ENCODE measurements around the gene PRR14.

PRR14 gene

GRCh38 chr16:30605158-30605557 lies 45.6 kb upstream of the PRR14 start (continued):
- no peak for TF ChIP-seq ZC3H10 (CRISPR knock-in tag; IDR thresholded peaks at IDR 0.05)
- TF ChIP-seq SNAI2 (CRISPR knock-in tag; IDR thresholded peaks at IDR 0.05) = no peak
- no peak for TF ChIP-seq PATZ1 (CRISPR knock-in tag; IDR thresholded peaks at IDR 0.05; ENCODE audit: borderline replicate concordance)
- TF ChIP-seq OSR1 (CRISPR knock-in tag; IDR thresholded peaks at IDR 0.05) = no peak

- TF ChIP-seq RARB (CRISPR knock-in tag; IDR thresholded peaks at IDR 0.05) (no peak), CREB5 (CRISPR knock-in tag; IDR thresholded peaks at IDR 0.05; ENCODE audit: low read depth) (no peak), ZC3H10 (CRISPR knock-in tag; IDR thresholded peaks at IDR 0.05) (no peak), ZNF8 (CRISPR knock-in tag; IDR thresholded peaks at IDR 0.05) (no peak), SNAI2 (CRISPR knock-in tag; IDR thresholded peaks at IDR 0.05) (no peak), PPARA (CRISPR knock-in tag; IDR thresholded peaks at IDR 0.05; ENCODE audit: borderline replicate concordance) (no peak)
- ATAC-seq = no peak
These were observed 44.8 kb upstream of the PRR14 start for GRCh38 chr16:30606004-30606403.

GRCh38 chr16:30609002-30609925 lies 41.5 kb upstream of the PRR14 start:
- peak; percentile 75 for ATAC-seq
- TF ChIP-seq SNAI2 (CRISPR knock-in tag; IDR thresholded peaks at IDR 0.05) = no peak
- TF ChIP-seq CREB5 (CRISPR knock-in tag; IDR thresholded peaks at IDR 0.05; ENCODE audit: low read depth) = no peak
- no peak for TF ChIP-seq PPARA (CRISPR knock-in tag; IDR thresholded peaks at IDR 0.05; ENCODE audit: borderline replicate concordance)
- TF ChIP-seq TCF4 (CRISPR knock-in tag; IDR thresholded peaks at IDR 0.05; ENCODE audit: borderline replicate concordance) = no peak
- TF ChIP-seq CSDC2 (CRISPR knock-in tag; IDR thresholded peaks at IDR 0.05) = no peak
- TF ChIP-seq PATZ1 (CRISPR knock-in tag; IDR thresholded peaks at IDR 0.05; ENCODE audit: borderline replicate concordance) = no peak
- no peak for TF ChIP-seq ZC3H10 (CRISPR knock-in tag; IDR thresholded peaks at IDR 0.05)
- no peak for TF ChIP-seq ZNF70 (CRISPR knock-in tag; IDR thresholded peaks at IDR 0.05)
- TF ChIP-seq ZNF565 (CRISPR knock-in tag; conservative IDR thresholded peaks at IDR 0.05; ENCODE audit: low read depth) = no peak
- no peak for TF ChIP-seq ZNF8 (CRISPR knock-in tag; IDR thresholded peaks at IDR 0.05)

GRCh38 chr16:30609926-30610839 lies 40.6 kb upstream of the PRR14 start, which contains the start of gene ZNF689:
TSS of gene ZNF689 (minus strand) at chr16:30610389. CDS start at chr16:30610041, 348 bp downstream.
- peak; percentile 94 for ATAC-seq
- TF ChIP-seq TOX (CRISPR knock-in tag; IDR thresholded peaks at IDR 0.05; ENCODE audit: borderline replicate concordance) (no peak), ZFP3 (CRISPR knock-in tag; IDR thresholded peaks at IDR 0.05) (peak; percentile 85)

GRCh38 chr16:30615358-30616091 lies 35.2 kb upstream of the PRR14 start:
- ATAC-seq = peak; percentile 77
- TF ChIP-seq POU6F1 (CRISPR knock-in tag; IDR thresholded peaks at IDR 0.05; ENCODE audit: borderline replicate concordance, low read depth) (no peak), PATZ1 (CRISPR knock-in tag; IDR thresholded peaks at IDR 0.05; ENCODE audit: borderline replicate concordance) (no peak), TOX (CRISPR knock-in tag; IDR thresholded peaks at IDR 0.05; ENCODE audit: borderline replicate concordance) (no peak), ARNTL (CRISPR knock-in tag; IDR thresholded peaks at IDR 0.05; ENCODE audit: borderline replicate concordance, low read depth) (no peak), RARB (CRISPR knock-in tag; IDR thresholded peaks at IDR 0.05) (no peak), PPARA (CRISPR knock-in tag; IDR thresholded peaks at IDR 0.05; ENCODE audit: borderline replicate concordance) (no peak), ZNF565 (CRISPR knock-in tag; conservative IDR thresholded peaks at IDR 0.05; ENCODE audit: low read depth) (no peak), CREB5 (CRISPR knock-in tag; IDR thresholded peaks at IDR 0.05; ENCODE audit: low read depth) (no peak)

Data from SK-N-SH treated with all-trans-retinoic acid at 6 μM for 48 hours (cell line).